ENCODE data around the gene EFCAB9.

The EFCAB9 gene

GRCh38 chr5:172166030-172166826 lies 27.7 kb upstream of the EFCAB9 start:
- DNase-seq, result no peak

- DNase-seq, result no peak
Measured at GRCh38 chr5:172167895-172168294, 26.1 kb upstream of the EFCAB9 start.

GRCh38 chr5:172168311-172168710 lies 25.7 kb upstream of the EFCAB9 start:
- DNase-seq, result no peak

DNA sequence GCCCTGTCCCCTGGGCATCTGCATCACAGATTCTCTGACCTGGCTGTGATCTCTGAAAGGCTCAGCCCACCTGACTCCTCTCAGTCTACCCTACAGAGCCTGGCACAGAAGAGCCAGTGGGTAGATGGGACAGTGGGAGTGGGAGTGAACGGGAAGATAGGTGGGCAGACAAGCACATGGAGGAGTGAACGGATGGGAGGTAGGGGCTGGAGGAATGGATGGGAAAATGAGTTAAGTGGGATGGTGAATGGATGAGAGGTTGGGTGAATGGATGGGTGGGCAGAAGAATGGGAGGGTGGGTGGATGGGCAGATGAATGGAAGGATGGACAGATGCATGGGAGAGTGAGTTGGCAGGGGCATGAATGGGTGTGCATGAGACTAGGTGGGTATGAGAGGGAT lies 24.8 kb upstream of the EFCAB9 start:
- no peak for DNase-seq

GRCh38 chr5:172170251-172170701 lies 23.7 kb upstream of the EFCAB9 start:
- DNase-seq, result no peak

GRCh38 chr5:172171118-172171517 lies 22.9 kb upstream of the EFCAB9 start:
- DNase-seq, result no peak

GRCh38 chr5:172172912-172173563 lies 20.9 kb upstream of the EFCAB9 start:
- no peak for DNase-seq

GRCh38 chr5:172173564-172174153 lies 20.3 kb upstream of the EFCAB9 start:
- DNase-seq, result no peak

GRCh38 chr5:172175263-172175719 lies 18.7 kb upstream of the EFCAB9 start:
- DNase-seq, result no peak

- no peak for DNase-seq
Measured at GRCh38 chr5:172177176-172177575, 16.8 kb upstream of the EFCAB9 start.

GRCh38 chr5:172178301-172178987 lies 15.5 kb upstream of the EFCAB9 start:
- no peak for DNase-seq

DNA sequence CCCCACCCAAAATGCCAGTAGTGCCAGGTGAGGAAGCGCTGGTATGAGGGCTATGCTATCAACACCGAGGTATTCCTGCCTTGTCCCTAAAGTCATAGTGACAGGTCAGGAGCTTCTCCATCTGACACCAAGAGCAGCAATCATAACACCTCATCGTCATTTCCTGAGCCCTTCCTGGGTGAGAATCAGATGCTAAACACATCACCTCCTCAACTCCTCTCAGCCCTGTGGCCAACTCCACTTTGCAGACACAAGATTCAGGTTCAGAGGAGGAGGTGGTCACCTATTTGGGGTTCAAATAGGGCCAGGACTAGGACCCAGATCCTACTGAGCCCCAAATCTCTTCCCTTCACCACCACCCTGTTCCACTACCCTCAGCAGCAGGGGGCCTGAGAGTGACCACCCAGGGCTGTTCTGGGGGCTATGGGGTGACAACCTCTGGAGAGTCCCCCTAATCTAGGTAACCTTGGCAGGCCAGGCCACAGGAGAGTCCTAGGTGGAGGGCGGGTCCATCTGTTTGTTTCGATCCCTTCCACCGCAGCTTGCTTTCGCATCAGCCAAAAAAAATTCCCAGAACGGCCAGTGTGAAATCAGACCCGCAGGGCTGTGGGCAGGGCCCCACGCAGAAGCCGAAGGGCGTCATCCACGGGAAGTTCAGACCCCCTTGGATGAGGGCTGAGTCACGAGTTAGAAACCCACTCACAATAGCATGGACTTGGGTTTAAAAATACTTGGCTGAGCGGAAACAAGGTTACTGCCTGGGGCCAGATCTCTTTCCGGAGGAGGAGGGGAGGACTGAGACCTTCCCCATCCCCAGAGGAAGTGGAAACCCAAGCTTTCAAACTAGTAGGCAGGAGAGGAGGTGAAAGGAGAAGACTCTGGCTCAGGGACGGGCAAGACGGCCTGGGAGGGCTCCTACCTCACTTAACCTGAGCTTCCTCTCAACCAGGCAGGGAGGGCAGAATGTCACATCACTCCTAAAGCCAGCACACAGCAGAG lies 14.7 kb upstream of the EFCAB9 start:
- no peak for DNase-seq

DNA sequence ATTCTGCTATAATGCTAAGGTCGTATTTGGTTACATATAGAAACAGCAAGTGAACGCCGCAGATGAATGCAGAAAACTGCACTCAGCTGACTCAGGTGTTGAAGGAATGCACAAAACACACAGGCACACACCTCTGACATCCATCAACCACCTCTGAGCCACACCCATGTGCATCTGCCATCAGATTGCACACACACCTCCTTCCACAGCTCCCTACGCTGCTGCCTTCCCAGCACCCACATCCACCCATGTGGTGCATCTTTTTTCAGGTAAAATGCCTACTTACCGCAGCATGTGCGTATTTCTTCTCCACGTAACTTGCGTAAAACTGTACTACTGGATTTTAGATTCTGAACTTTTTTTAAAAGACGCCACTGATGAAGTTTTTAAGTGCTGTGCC lies 13.0 kb upstream of the EFCAB9 start:
- no peak for DNase-seq

- DNase-seq, result no peak
Measured at GRCh38 chr5:172182291-172182690, 11.7 kb upstream of the EFCAB9 start.

GRCh38 chr5:172183881-172184280 lies 10.1 kb upstream of the EFCAB9 start:
- no peak for DNase-seq

DNA sequence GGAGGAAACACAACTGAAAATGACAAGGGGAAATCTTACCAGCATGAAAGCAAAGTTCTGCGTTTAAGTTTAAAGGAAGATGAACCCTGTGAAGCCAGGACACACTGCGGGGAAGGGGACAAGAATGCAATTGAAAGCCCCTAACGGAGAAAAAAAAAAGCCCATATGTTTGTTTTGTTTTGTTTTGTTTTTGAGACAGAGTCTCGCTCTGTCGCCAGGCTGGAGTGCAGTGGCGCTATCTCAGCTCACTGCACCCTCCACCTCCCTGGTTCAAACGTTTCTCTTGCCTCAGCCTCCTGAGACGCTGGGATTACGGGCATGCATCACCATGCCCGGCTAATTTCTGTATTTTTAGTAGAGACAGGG lies 8.9 kb upstream of the EFCAB9 start:
- no peak for DNase-seq

GRCh38 chr5:172186114-172186695 lies 7.8 kb upstream of the EFCAB9 start:
- no peak for DNase-seq

- DNase-seq, result peak; percentile 69
Measured at GRCh38 chr5:172187118-172188032, 6.6 kb upstream of the EFCAB9 start.

DNA sequence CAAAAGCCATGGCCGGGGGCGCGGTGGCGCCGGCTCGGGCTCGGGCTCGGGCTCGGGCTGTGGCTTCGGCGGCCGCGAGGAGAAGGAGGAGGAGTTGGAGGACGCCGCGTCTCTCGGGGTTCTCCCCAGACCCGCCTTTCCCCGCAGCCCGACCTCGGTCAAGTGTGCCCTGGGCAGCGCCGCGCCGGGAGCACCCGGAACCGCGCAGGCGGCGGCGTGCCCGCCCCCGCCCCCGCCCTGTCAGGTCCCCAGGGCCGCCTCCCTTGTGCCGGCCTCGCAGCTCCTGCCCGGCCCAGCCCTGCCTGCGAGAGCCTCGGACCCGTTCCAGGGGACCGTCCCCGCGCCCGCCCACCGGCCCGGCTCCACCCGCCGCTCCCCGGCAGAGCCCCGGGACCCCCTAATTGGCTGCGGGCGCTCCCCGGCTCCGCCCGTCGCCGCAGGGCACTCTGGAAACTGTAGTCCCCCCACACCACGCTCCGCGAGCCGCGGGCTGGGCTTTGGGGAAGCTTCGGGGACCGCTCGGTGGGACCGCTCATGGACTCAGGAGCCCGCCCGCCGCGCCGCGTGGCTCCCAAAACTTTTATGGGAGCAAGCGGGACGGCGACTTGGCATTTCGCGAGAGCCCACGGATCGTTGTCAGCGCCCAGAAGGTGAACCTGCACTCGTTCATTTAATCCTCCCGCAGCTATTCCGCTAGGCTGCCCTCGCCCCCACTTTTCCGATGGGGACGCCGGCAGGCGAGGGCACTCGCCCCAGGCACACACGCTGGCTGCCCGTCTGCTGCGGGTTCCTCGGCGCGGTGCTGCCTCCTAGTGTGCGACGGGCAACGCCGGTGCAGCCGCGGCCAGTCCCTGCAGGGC lies 5.7 kb upstream of the EFCAB9 start, which contains the start of gene STK10:
TSS of gene STK10 (minus strand) at position 192 of the 860 bp plus-strand sequence. CDS start at position 10, 182 bp downstream.
- peak; percentile 97 for DNase-seq

Data from DMS53 (cell line).